HPDE6-E6E7 (cell line): ENCODE measurements around the gene TSPAN18.

Source experiments
- DNase-seq: peaks from one replicate; pipeline ENCODE4 v3.0.0; 2011; ENCODE audit warnings: missing footprints; ENCODE audit errors: extremely low spot score

Gene TSPAN18

GRCh38 chr11:44848203-44848962, 121.6 kb downstream of the TSPAN18 start:
- DNase-seq, result no peak

DNA sequence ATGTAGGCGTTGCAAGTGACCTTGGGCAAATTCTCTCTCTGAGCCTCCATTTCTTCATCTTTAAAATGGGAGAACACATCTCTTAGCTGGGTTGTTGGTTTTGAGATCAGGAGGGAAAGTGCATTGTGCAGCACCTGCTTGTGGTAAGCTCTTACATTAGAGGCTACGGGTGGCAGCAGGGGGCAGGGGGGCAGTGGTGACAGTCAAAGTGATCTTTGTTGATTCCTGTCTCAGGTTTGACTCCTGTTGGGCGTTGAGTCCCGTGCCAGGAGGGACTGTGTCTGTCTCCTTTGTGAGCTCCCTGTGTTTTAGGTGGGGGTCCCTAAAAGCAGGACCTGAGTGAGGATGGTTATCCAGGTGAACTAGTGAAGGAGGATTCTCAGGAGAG, 122.2 kb downstream of the TSPAN18 start:
- no peak for DNase-seq

DNA sequence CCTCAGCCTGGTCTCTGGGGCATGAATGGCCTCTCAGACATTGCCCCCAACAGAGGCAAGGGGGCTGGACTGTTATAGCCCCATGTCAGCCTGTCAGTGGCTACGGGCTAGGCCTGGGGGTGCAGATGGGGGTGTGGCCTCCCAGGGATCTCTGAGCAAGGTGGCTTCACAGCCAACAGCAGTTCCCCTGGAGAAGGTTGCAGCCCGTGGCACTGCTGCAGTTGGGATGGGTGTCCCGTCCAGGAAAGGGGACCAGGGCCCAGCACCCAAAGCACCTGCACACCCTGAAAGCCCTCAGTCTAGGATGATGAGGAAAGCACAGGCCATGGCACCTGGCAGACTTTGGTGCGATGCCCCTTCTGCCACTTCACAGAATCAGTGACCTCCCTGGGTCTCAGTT, 122.7 kb downstream of the TSPAN18 start:
- DNase-seq, result no peak

GRCh38 chr11:44849922-44850321, 123.2 kb downstream of the TSPAN18 start:
- DNase-seq, result no peak

DNA sequence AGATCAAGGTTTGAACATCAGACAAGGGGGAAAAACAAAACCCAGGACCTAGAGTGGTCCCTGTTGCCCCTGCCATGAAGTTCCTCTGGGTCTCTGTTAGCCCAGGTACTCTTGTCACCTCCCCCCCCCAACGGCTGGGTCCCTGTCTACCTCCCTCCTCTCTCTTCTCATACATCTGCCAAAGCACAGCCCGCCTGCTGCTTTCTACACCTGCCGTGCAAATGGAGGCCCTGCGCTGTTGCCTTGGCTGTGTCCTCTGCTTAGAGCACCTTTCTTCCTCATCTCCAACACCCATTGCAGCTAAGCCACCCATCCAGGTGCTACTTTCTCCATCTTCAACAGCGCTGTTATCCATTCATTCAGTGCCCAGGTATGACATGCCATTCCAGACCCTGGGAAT, 124.7 kb downstream of the TSPAN18 start:
- DNase-seq, result no peak

DNA sequence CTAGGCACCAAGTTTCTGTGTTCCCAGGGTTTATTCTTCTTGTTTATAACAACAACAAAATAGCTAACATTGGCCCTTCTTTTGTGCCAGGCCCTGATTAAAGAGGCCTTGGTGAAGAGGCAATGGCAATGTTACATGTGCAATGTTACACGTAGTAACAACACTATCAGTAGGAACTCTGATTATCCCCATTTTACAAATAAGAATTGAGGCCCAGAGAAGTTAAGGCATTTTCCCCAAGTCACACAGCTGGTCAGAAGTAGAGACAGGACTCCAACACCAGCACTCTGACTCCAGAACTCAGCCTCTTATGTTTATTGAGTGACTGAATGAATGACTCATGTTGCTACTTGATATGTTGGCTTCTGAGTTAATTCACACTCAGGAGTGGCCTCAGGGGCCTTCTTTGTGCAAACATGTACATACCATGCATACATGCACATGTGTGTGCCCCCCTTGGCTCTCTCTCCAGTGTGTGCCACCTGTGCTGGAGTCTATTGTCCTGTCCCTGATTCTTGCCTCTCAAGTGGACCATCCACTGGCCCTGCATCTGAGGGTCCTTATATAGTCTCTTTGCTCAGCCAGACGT, 125.5 kb downstream of the TSPAN18 start:
- DNase-seq, result no peak

DNA sequence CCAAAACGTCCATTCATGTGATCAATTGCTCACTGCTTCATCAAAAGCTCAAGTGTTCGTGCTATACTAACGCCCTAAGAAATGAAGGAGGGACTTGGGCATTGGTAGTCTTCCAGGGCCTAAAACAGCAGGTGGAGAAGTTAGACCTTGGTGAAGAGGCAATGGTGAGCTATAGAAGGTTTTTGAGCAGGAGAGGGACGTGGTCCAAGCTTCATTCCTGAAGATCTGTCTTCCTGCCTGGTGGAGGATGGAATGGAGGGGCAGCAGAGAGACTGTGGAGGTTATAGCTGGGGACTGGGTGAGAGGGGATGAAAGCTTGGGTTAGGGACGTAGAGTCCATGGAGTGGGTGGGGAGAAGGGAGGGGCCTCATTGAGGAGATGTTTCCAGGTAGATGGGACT, 126.2 kb downstream of the TSPAN18 start:
- no peak for DNase-seq

GRCh38 chr11:44853666-44854065, 126.9 kb downstream of the TSPAN18 start:
- DNase-seq, result no peak

GRCh38 chr11:44854086-44854485, 127.3 kb downstream of the TSPAN18 start:
- no peak for DNase-seq

GRCh38 chr11:44854741-44855492, 128.2 kb downstream of the TSPAN18 start:
- no peak for DNase-seq

DNA sequence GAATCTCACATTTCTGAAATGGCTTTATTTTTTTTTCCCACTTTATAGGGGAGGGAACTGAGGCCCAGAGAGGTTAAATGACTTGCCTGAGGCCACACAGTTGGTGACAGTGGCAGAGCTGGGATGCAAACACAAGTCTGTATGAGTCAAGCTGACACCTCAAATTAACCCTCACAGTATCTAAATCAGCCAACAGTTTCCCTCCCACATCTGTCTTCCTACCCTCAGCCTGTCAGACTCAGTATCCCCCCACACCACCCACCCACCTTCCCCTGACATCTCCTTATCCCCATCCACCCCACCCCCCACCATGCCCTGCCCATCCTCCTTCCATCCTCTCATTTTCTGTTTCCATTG, 128.7 kb downstream of the TSPAN18 start:
- no peak for DNase-seq

- no peak for DNase-seq
These were observed 130.8 kb downstream of the TSPAN18 start for GRCh38 chr11:44857490-44858090.

- DNase-seq, result no peak
These were observed 132.2 kb downstream of the TSPAN18 start for GRCh38 chr11:44858796-44859527.

- DNase-seq, result no peak
These were observed 132.8 kb downstream of the TSPAN18 start for GRCh38 chr11:44859528-44859925.

- no peak for DNase-seq
These were observed 133.6 kb downstream of the TSPAN18 start for GRCh38 chr11:44860346-44860745.

- peak; percentile 98 for DNase-seq
These were observed 135.2 kb downstream of the TSPAN18 start for GRCh38 chr11:44861849-44862557.

GRCh38 chr11:44862558-44863101, 135.9 kb downstream of the TSPAN18 start:
- no peak for DNase-seq

GRCh38 chr11:44863231-44863630, 136.5 kb downstream of the TSPAN18 start:
- DNase-seq, result no peak

- no peak for DNase-seq
These were observed 139.1 kb downstream of the TSPAN18 start for GRCh38 chr11:44865866-44866272.

DNA sequence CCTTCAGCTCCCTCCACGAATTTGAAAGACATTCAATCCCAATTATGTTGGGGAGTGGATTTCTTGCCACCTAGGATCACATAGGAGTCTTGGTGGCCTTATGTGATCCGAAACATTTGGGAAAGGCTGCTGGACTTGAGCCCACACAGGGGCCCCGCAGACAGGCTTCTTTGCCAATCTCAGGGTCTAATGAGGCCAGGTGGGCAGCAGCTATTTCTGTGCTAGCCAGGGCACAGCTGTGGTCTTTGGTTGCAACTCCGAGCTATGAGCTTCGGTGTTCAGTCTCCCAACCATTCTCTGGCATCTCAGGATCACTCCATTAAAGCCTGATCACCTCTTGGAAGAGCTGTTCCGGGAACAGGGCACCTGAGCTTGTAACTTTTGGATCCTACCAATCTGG, 139.5 kb downstream of the TSPAN18 start:
- DNase-seq, result no peak

DNA sequence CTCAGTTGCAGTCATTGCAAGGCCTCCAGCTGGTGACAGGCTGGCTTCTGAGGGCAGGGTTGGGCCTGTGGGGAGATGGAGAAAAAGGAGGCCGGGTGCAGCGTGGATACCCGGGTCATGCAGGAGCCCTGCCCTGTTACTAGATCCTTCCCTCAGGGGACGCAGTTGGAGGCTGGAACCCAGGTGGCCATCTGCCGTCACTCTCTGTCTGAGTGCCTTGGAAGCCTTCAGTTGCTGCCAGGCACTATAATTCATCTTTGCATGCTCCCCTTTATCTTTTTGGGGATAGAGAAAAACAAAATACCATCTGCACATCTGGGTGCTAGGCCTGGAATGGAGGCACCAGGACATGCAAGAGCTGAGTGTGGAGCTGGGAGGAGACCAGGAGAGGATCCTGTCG, 141.3 kb downstream of the TSPAN18 start:
- no peak for DNase-seq
